HFF-Myc (cell line): ENCODE data around the gene CYB5R2.
A peak's percentile ranks its signal among the peaks of the same experiment; 100 is the strongest.

Experiments
- DNase-seq: peaks from one replicate; pipeline ENCODE4 v3.0.0-alpha.2; 2011; ENCODE audit warnings: low read depth; ENCODE audit errors: extremely low read depth
- H3K4me3 ChIP-seq: replicated peaks from 2 replicates; pipeline ENCODE4 v1.5.1; 2011; ENCODE audit warnings: low read depth, mild to moderate bottlenecking, control low read depth, low read length
- TF ChIP-seq, protein P1 (sequence below): IDR thresholded peaks from 2 replicates; pipeline ENCODE4 v1.5.1; 2012; ENCODE audit warnings: mild to moderate bottlenecking, low read depth, low read length, control low read depth; ENCODE audit errors: missing control alignments

Gene CYB5R2

GRCh38 chr11:7672960-7673723 lies at the start of gene CYB5R2:
Gene CYB5R2, minus strand, starts transcription at chr11:7673500. Its CDS starts 675 bp downstream, at chr11:7672825.
- peak within 1 kb of the TSS; percentile 68 for H3K4me3 ChIP-seq
- no peak for DNase-seq
- TF ChIP-seq, protein P1, sequence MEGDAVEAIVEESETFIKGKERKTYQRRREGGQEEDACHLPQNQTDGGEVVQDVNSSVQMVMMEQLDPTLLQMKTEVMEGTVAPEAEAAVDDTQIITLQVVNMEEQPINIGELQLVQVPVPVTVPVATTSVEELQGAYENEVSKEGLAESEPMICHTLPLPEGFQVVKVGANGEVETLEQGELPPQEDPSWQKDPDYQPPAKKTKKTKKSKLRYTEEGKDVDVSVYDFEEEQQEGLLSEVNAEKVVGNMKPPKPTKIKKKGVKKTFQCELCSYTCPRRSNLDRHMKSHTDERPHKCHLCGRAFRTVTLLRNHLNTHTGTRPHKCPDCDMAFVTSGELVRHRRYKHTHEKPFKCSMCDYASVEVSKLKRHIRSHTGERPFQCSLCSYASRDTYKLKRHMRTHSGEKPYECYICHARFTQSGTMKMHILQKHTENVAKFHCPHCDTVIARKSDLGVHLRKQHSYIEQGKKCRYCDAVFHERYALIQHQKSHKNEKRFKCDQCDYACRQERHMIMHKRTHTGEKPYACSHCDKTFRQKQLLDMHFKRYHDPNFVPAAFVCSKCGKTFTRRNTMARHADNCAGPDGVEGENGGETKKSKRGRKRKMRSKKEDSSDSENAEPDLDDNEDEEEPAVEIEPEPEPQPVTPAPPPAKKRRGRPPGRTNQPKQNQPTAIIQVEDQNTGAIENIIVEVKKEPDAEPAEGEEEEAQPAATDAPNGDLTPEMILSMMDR = no peak

- TF ChIP-seq, protein P1 = no peak
- H3K4me3 ChIP-seq = no peak overlapping the region
- no peak for DNase-seq
These were observed 41.5 kb upstream of the CYB5R2 start for GRCh38 chr11:7714786-7715185.

DNA sequence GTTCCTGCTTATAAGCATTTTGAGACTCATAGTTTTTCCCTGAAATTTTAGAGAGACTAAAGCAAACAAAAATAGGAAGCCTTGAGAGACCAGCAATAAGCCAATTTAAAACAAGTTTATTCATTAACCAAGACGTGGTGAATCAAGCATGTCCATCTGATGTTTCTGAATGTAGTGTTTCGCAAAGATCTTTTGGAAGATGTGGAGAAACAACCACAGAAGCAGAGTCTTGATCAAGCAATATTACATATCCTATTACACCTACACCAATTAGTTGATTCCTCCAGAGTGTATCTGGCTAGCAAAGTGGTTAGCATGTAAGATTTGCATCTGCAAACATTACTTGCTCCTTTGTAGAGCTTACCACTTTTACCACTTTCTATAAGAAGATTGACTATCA lies 33.1 kb upstream of the CYB5R2 start, which contains the start of gene OVCH2:
Gene OVCH2, minus strand, starts transcription at position 101 of the 400 bp plus-strand sequence. Its CDS starts 83 bp downstream, at position 18.
- H3K4me3 ChIP-seq = no peak within 1 kb of the TSS
- DNase-seq = no peak
- TF ChIP-seq, protein P1 = no peak

DNA sequence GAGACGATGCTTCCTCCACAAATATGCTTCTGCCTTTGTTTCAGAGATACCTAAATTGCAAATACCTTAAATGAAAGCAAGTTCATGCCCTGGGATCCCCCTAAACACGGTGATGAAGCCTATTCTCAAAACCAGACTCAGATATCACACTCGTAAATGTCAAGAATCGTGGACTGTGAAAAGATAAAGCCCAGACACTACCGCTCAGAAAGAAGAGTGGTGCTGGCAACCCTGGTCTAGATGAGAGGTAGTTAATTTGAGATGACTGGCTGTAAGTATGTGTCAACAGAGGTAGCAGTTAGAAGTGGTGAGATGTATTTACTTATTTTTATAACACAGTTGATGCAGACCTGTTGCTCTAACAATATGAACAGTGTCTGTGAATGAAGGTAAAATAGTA lies 30.4 kb upstream of the CYB5R2 start:
- TF ChIP-seq, protein P1 = no peak
- H3K4me3 ChIP-seq = no peak overlapping the region
- DNase-seq = no peak

- TF ChIP-seq, protein P1 = no peak
- no peak for DNase-seq
- no peak overlapping the region for H3K4me3 ChIP-seq
These were observed 23.1 kb upstream of the CYB5R2 start for GRCh38 chr11:7696424-7696823.

DNA sequence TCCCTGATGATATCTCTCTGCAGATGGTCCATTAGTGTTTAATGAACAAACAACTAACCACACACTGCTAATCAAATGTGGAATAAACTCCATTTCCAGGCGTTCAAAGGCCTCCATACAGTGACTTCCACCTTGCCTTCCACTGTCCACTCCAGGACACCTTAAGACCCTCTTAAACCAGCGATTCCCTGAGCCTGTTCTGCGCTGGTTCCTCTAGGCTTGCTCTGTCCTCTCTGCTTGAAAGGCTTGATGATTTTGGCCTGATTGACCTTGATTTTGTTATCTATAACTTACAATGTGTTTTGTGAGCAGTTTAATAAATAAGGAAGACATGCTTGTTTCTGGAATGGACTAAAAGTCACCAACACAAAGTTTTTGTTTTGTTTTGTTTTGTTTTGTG lies 20.9 kb upstream of the CYB5R2 start:
- TF ChIP-seq, protein P1 = no peak
- no peak for DNase-seq
- H3K4me3 ChIP-seq = no peak overlapping the region

GRCh38 chr11:7692426-7692825 lies 19.1 kb upstream of the CYB5R2 start:
- TF ChIP-seq, protein P1 = no peak
- no peak overlapping the region for H3K4me3 ChIP-seq
- DNase-seq = no peak
